ENCODE data around the gene EN2.

Gene EN2

GRCh38 chr7:155458111-155458877 is at the start of gene EN2:
Gene EN2, plus strand, starts transcription at chr7:155458129. Its CDS starts 249 bp downstream, at chr7:155458378.
- no peak for TF ChIP-seq CTCF (conservative IDR thresholded peaks at IDR 0.05; ENCODE audit: low read depth, low read length)
- H3K4me3 ChIP-seq (ENCODE audit: low read depth, low read length) = peak within 1 kb of the TSS; percentile 39
- DNase-seq (ENCODE audit: low read depth) = peak; percentile 6

GRCh38 chr7:155408651-155409586 is 49.0 kb upstream of the EN2 start:
- no peak for TF ChIP-seq CTCF (conservative IDR thresholded peaks at IDR 0.05; ENCODE audit: low read depth, low read length)
- no peak overlapping the region for H3K4me3 ChIP-seq (ENCODE audit: low read depth, low read length)
- DNase-seq (ENCODE audit: low read depth) = peak; percentile 6

GRCh38 chr7:155409980-155410379 is 47.9 kb upstream of the EN2 start:
- no peak overlapping the region for H3K4me3 ChIP-seq (ENCODE audit: low read depth, low read length)
- DNase-seq (ENCODE audit: low read depth) = no peak
- no peak for TF ChIP-seq CTCF (conservative IDR thresholded peaks at IDR 0.05; ENCODE audit: low read depth, low read length)

- no peak for TF ChIP-seq CTCF (conservative IDR thresholded peaks at IDR 0.05; ENCODE audit: low read depth, low read length)
- DNase-seq (ENCODE audit: low read depth) = no peak
- H3K4me3 ChIP-seq (ENCODE audit: low read depth, low read length) = no peak overlapping the region
These were observed 47.5 kb upstream of the EN2 start for GRCh38 chr7:155410431-155410830.

GRCh38 chr7:155411718-155412415 is 46.1 kb upstream of the EN2 start:
- no peak for DNase-seq (ENCODE audit: low read depth)
- TF ChIP-seq CTCF (conservative IDR thresholded peaks at IDR 0.05; ENCODE audit: low read depth, low read length) = no peak
- no peak overlapping the region for H3K4me3 ChIP-seq (ENCODE audit: low read depth, low read length)

GRCh38 chr7:155412416-155413253 is 45.3 kb upstream of the EN2 start:
- H3K4me3 ChIP-seq (ENCODE audit: low read depth, low read length) = no peak overlapping the region
- DNase-seq (ENCODE audit: low read depth) = peak; percentile 47
- TF ChIP-seq CTCF (conservative IDR thresholded peaks at IDR 0.05; ENCODE audit: low read depth, low read length) = peak; percentile 67
